Ovary (tissue), 9 donors: ENCODE measurements around the gene LPCAT1. TPM values are rescaled to one million over a fixed set of nuclear protein-coding genes. Genes with fewer than 3 reads are reported as not detected.

Source experiments
- DNase-seq, 5 donors: peaks; one replicate each; pipeline ENCODE4 v3.0.0-alpha.2; 2019 to 2020
- H3K27ac ChIP-seq, 2 donors: fragments of 200-600 bp; one replicate each; pipeline versions ENCODE4 v1.5.1 to v1.8.0; 2019 to 2022
- H3K27me3 ChIP-seq: fragments of 200-600 bp; one replicate; pipeline ENCODE4 v1.8.0; 2022
- H3K36me3 ChIP-seq: fragments of 200-600 bp; sonication (generic); one replicate; pipeline ENCODE4 v1.5.1; 2019
- H3K4me1 ChIP-seq: one replicate; pipeline ENCODE4 v1.8.1; 2013; ENCODE audit warnings: mild to moderate bottlenecking, moderate library complexity; ENCODE audit not compliant: insufficient read depth
- H3K4me3 ChIP-seq: fragments of 200-600 bp; sonication (generic); one replicate; pipeline ENCODE4 v1.5.1; 2017
- H3K9me3 ChIP-seq, 2 donors: fragments of 200-600 bp in 1 of 2; sonication (generic) in 1 of 2; one replicate each; pipeline versions ENCODE4 v1.5.1 to v1.8.1; 2013 to 2019; ENCODE audit warnings: mild to moderate bottlenecking in 1 of 2, moderate library complexity in 1 of 2
- CTCF ChIP-seq, 3 donors: fragments of 450-650 bp in 2 of 3; fragments of 200-600 bp in 1 of 3; IDR thresholded peaks; one replicate each; pipeline versions ENCODE4 v1.5.1 to v1.8.0; 2016 to 2022; ENCODE audit warnings: antibody characterized with exemption in 3 of 3, mild to moderate bottlenecking in 1 of 3
- EP300 ChIP-seq: sonication (generic); formaldehyde crosslinking; IDR thresholded peaks from one replicate; pipeline ENCODE4 v1.6.1; 2017; ENCODE audit warnings: antibody characterized with exemption
- POLR2A ChIP-seq: fragments of 450-650 bp; IDR thresholded peaks from one replicate; pipeline ENCODE4 v1.6.1; 2017; ENCODE audit warnings: antibody characterized with exemption, mild to moderate bottlenecking, moderate library complexity
- WGBS, 3 donors: extraction: QIAGEN DNeasy Blood & Tissue Kit in 1 of 3; methylation state at CpG; one replicate each; pipeline versions ENCODE4 v1.1.5 to v1.1.7; 2013 to 2017; 5-methylcytosine and 5-hydroxymethylcytosine counted together
- intact Hi-C, 4 donors: fragments of 100-400 bp; cut with DNase I; formaldehyde crosslinking; loops; one replicate each; pipeline versions ENCODE4 v1.11.0 to v1.15.1; 2022 to 2023
- polyA plus RNA-seq, 2 donors: library from polyadenylated mRNA; stranded (reverse); fragments of 200-250 nt in 1 of 2; fragments of 350-450 nt in 1 of 2; fragmentation: Illumina TruSeq in 1 of 2; extraction: RNeasy Lipid Tissue Mini Kit (QIAGEN cat#74804) in 1 of 2; gene quantifications; one replicate each; pipeline ENCODE4 v1.2.3, GENCODE V29; 2013 to 2014
- total RNA-seq, 7 donors: library from RNA; depleted of rRNA in 2 of 7; stranded (reverse); fragments of >200 nt in 2 of 7; fragmentation: NEBNext Ultra II Directional in 3 of 7; extraction: Animal tissue kit (Norgen Biotek cat#: 25700) in 3 of 7; gene quantifications; one replicate each; pipeline versions ENCODE4 v1.1.0 to v1.2.4, GENCODE V29; 2016 to 2023
- donor health status: DM: no; HTN: no; CAD: no; lungs with moderate emphysema.
- donor health status: DM: no; HTN: no; CAD: no.
- donor health status: Bipolar disorder and iron deficiency.
- donor health status: DM: yes; HTN: yes; CAD: no.
- donor health status: DM: no; HTN: no; CAD: no.
- donor health status: DM: yes; HTN: yes; CAD: no.

Gene LPCAT1
- total and polyA plus RNA-seq, 9 donors: 13.0 to 57.1 (median 25.3) TPM

GRCh38 chr5:1522601-1523479 is 920 bp downstream of the LPCAT1 start:
- 2 to 4% (median 2%) methylated on average over 36 to 63 of the region's 63 CpGs for WGBS, 3 donors
- no peaks in the 10 kb centered on the region for H3K36me3 ChIP-seq
- no peaks in the 10 kb centered on the region for H3K9me3 ChIP-seq
- H3K4me1 ChIP-seq: peaks cover 8% of the 10 kb centered on the region
- peak; percentile 8 to 45 (median 30) for DNase-seq
- H3K27me3 ChIP-seq: no peaks in the 10 kb centered on the region
- H3K4me3 ChIP-seq: peak overlapping the region; percentile 68
- intact Hi-C loops: no loop called here
- TF ChIP-seq CTCF (IDR thresholded peaks at IDR 0.05): no peak
- TF ChIP-seq EP300: no peak
- no peak for TF ChIP-seq POLR2A
- H3K27ac ChIP-seq: no peak overlapping the region

GRCh38 chr5:1521671-1522600 is 1.8 kb downstream of the LPCAT1 start:
- no peak for TF ChIP-seq CTCF (IDR thresholded peaks at IDR 0.05)
- no peak for TF ChIP-seq POLR2A
- no peak for TF ChIP-seq EP300
- WGBS, 3 donors: 55 to 59% (median 56%) methylated on average over 28 of the region's 28 CpGs

GRCh38 chr5:1520791-1521453 is 2.8 kb downstream of the LPCAT1 start:
- no peak overlapping the region for H3K4me3 ChIP-seq
- no peak for TF ChIP-seq POLR2A
- TF ChIP-seq CTCF (IDR thresholded peaks at IDR 0.05): no peak
- no peak for TF ChIP-seq EP300
- H3K27me3 ChIP-seq: no peaks in the 10 kb centered on the region
- DNase-seq: peak in 1 of 5 donors; percentile 7
- no peak overlapping the region for H3K27ac ChIP-seq
- peaks cover 8% of the 10 kb centered on the region for H3K4me1 ChIP-seq
- H3K36me3 ChIP-seq: no peaks in the 10 kb centered on the region
- intact Hi-C loops: no loop called here
- 93 to 96% (median 94%) methylated on average over 13 of the region's 13 CpGs for WGBS, 3 donors
- H3K9me3 ChIP-seq: no peaks in the 10 kb centered on the region

More at GRCh38 chr5:1521671-1522600, 1.8 kb downstream of the LPCAT1 start:
- no peak overlapping the region for H3K27ac ChIP-seq
- H3K4me1 ChIP-seq: peaks cover 8% of the 10 kb centered on the region
- DNase-seq: peak; percentile 6 to 27 (median 21)
- H3K36me3 ChIP-seq: no peaks in the 10 kb centered on the region
- no peaks in the 10 kb centered on the region for H3K27me3 ChIP-seq
- intact Hi-C loops: no loop called here
- no peaks in the 10 kb centered on the region for H3K9me3 ChIP-seq
- peak overlapping the region; percentile 68 for H3K4me3 ChIP-seq

- intact Hi-C loops: no loop called here
Observed at GRCh38 chr5:1519631-1520210, 4.0 kb downstream of the LPCAT1 start.

More at GRCh38 chr5:1519631-1520210, 4.0 kb downstream of the LPCAT1 start:
- H3K9me3 ChIP-seq: no peaks in the 10 kb centered on the region
- H3K27me3 ChIP-seq: no peaks in the 10 kb centered on the region
- no peak overlapping the region for H3K27ac ChIP-seq
- H3K4me3 ChIP-seq: no peak overlapping the region
- no peaks in the 10 kb centered on the region for H3K36me3 ChIP-seq
- TF ChIP-seq CTCF (IDR thresholded peaks at IDR 0.05): no peak
- TF ChIP-seq EP300: no peak
- TF ChIP-seq POLR2A: no peak
- H3K4me1 ChIP-seq: peaks cover 11% of the 10 kb centered on the region
- peak; percentile 4 to 19 (median 9) for DNase-seq
- 78 to 84% (median 81%) methylated on average over 12 of the region's 12 CpGs for whole genome bisulfite sequencing, 3 donors
